H1 (cell line): ENCODE measurements around the gene ZNF639. TPM values are rescaled to one million over a fixed set of nuclear protein-coding genes. Genes with fewer than 3 reads are reported as not detected.

ENCODE experiments used
- CTCF ChIA-PET: fragments of 300-600 bp; sonication (Branson Sonifier 250); formaldehyde crosslinking; loops from one replicate; lab custom pipeline; 2021; ENCODE audit not compliant: partially characterized antibody; lab: Charles Lee
- POLR2A ChIA-PET: fragments of 300-600 bp; sonication (Branson Sonifier 250); formaldehyde crosslinking; loops from one replicate; lab custom pipeline; 2021; ENCODE audit warnings: inconsistent platforms; ENCODE audit not compliant: partially characterized antibody; lab: Charles Lee
- DNase-seq, 2 experiments: peaks; one replicate each; pipeline versions ENCODE4 v3.0.0 to v3.0.0-alpha.2; 2010 to 2022; ENCODE audit warnings: low spot score in 2 of 2, low read depth in 1 of 2, mixed read lengths in 1 of 2
- FAIRE-seq: peaks from 2 replicates; lab custom pipeline; 2011; peaks lifted over from hg19 to GRCh38; lab: Jason Lieb, UNC
- H2AFZ ChIP-seq: 2 replicates; pipeline ENCODE4 v1.8.1; 2012; ENCODE audit warnings: low read length, inconsistent platforms
- H2AK5ac ChIP-seq: 2 replicates; pipeline ENCODE4 v1.6.1; 2013; ENCODE audit warnings: low read depth, low read length
- H2BK120ac ChIP-seq: replicated peaks from 2 replicates; pipeline ENCODE3; 2013; ENCODE audit warnings: low read depth, low read length, inconsistent platforms
- H2BK12ac ChIP-seq: 2 replicates; pipeline ENCODE4 v1.6.1; 2013; ENCODE audit warnings: low read depth, low read length
- H2BK15ac ChIP-seq: 2 replicates; pipeline ENCODE4 v1.6.1; 2013; ENCODE audit warnings: low read length
- H2BK20ac ChIP-seq: 2 replicates; pipeline ENCODE4 v1.6.1; 2013; ENCODE audit warnings: low read length
- H2BK5ac ChIP-seq: 2 replicates; pipeline ENCODE4 v1.6.1; 2013; ENCODE audit warnings: low read depth, low read length
- H3K14ac ChIP-seq: 2 replicates; pipeline ENCODE4 v1.6.1; 2013; ENCODE audit warnings: inconsistent platforms; ENCODE audit not compliant: insufficient read length
- H3K18ac ChIP-seq: 2 replicates; pipeline ENCODE4 v1.6.1; 2013; ENCODE audit warnings: low read length; ENCODE audit errors: extremely low read depth
- H3K23ac ChIP-seq: 2 replicates; pipeline ENCODE4 v1.6.1; 2013; ENCODE audit warnings: inconsistent platforms; ENCODE audit not compliant: insufficient read length
- H3K23me2 ChIP-seq: 2 replicates; pipeline ENCODE4 v1.6.1; 2013; ENCODE audit warnings: low read depth, low read length
- H3K27ac ChIP-seq: 2 replicates; pipeline ENCODE4 v1.6.1; 2011; ENCODE audit warnings: low read depth, low read length, inconsistent platforms
- H3K27me3 ChIP-seq, 4 experiments: replicated peaks in 1 of 4; 1 replicate in 1 of 4; 2 replicates in 3 of 4; pipeline versions ENCODE4 v1.6.1 to v1.8.1; 2011 to 2013; ENCODE audit warnings: low read length in 3 of 4, mild to moderate bottlenecking in 3 of 4, inconsistent platforms in 2 of 4, mixed read lengths in 2 of 4, moderate library complexity in 1 of 4; ENCODE audit not compliant: control insufficient read depth in 3 of 4, insufficient read depth in 3 of 4; ENCODE audit errors: extremely low read depth in 1 of 4
- H3K36me3 ChIP-seq, 4 experiments: 2 replicates each; pipeline versions ENCODE4 v1.6.1 to v1.8.1; 2011 to 2013; ENCODE audit warnings: mild to moderate bottlenecking in 4 of 4, low read length in 3 of 4, moderate library complexity in 2 of 4, control low read depth in 1 of 4, inconsistent platforms in 1 of 4; ENCODE audit not compliant: insufficient read depth in 4 of 4, control insufficient read depth in 2 of 4
- H3K4ac ChIP-seq: replicated peaks from 2 replicates; pipeline ENCODE3; 2013; ENCODE audit warnings: low read length, low read depth, mixed read lengths, inconsistent platforms; ENCODE audit not compliant: insufficient read length
- H3K4me1 ChIP-seq, 4 experiments: replicated peaks in 1 of 4; 1 replicate in 1 of 4; 2 replicates in 3 of 4; pipeline versions ENCODE4 v1.6.1 to v1.8.1; 2011 to 2013; ENCODE audit warnings: low read length in 3 of 4, inconsistent platforms in 2 of 4, mixed read lengths in 1 of 4; ENCODE audit not compliant: insufficient read depth in 4 of 4, control insufficient read depth in 3 of 4
- H3K4me2 ChIP-seq, 2 experiments: 2 replicates each; pipeline versions ENCODE4 v1.6.1 to v1.8.1; 2011 to 2013; ENCODE audit warnings: low read depth in 2 of 2, low read length in 2 of 2, control low read depth in 1 of 2, inconsistent platforms in 1 of 2, mild to moderate bottlenecking in 1 of 2; ENCODE audit not compliant: insufficient read depth in 1 of 2
- H3K4me3 ChIP-seq, 4 experiments: fragments of 200-600, 300-600 bp in 1 of 4; sonication (generic), shearing (Covaris generic), sonication (Bioruptor Twin) in 1 of 4; 2 replicates each; pipeline versions ENCODE4 v1.5.1 to v1.8.1; 2011 to 2016; ENCODE audit warnings: low read length in 4 of 4, low read depth in 3 of 4, control low read depth in 2 of 4, inconsistent platforms in 2 of 4, mild to moderate bottlenecking in 2 of 4, mixed read lengths in 1 of 4, moderate library complexity in 1 of 4; ENCODE audit not compliant: insufficient read depth in 2 of 4; ENCODE audit errors: extremely low read depth in 1 of 4
- H3K56ac ChIP-seq: replicated peaks from 2 replicates; pipeline ENCODE3; 2013; ENCODE audit warnings: low read depth, mild to moderate bottlenecking, mixed read lengths, low read length, inconsistent platforms; ENCODE audit not compliant: insufficient read length
- H3K79me1 ChIP-seq: 2 replicates; pipeline ENCODE4 v1.6.1; 2013; ENCODE audit warnings: low read depth, low read length, control low read depth
- H3K79me2 ChIP-seq, 2 experiments: 2 replicates each; pipeline versions ENCODE4 v1.6.1 to v1.8.1; 2012 to 2013; ENCODE audit warnings: low read length in 2 of 2, mild to moderate bottlenecking in 2 of 2, inconsistent platforms in 1 of 2; ENCODE audit not compliant: insufficient read depth in 2 of 2, control insufficient read depth in 1 of 2
- H3K9ac ChIP-seq, 4 experiments: replicated peaks in 1 of 4; 1 replicate in 1 of 4; 2 replicates in 3 of 4; pipeline versions ENCODE4 v1.6.1 to v1.8.1; 2011 to 2013; ENCODE audit warnings: low read depth in 3 of 4, low read length in 3 of 4, control low read depth in 2 of 4, mild to moderate bottlenecking in 2 of 4, moderate library complexity in 2 of 4, inconsistent platforms in 1 of 4; ENCODE audit errors: extremely low read depth in 1 of 4
- H3K9me3 ChIP-seq, 2 experiments: 2 replicates each; pipeline versions ENCODE4 v1.6.1 to v1.8.1; 2012 to 2013; ENCODE audit warnings: mild to moderate bottlenecking in 2 of 2, moderate library complexity in 2 of 2, control low read depth in 1 of 2, inconsistent platforms in 1 of 2, low read depth in 1 of 2, low read length in 1 of 2, mixed read lengths in 1 of 2; ENCODE audit not compliant: insufficient read depth in 2 of 2
- H4K20me1 ChIP-seq, 2 experiments: replicated peaks in 1 of 2; 2 replicates each; pipeline versions ENCODE3 to v1.8.1; 2011 to 2013; ENCODE audit warnings: inconsistent platforms in 2 of 2, low read length in 2 of 2, mild to moderate bottlenecking in 1 of 2; ENCODE audit not compliant: insufficient read depth in 2 of 2, control insufficient read depth in 1 of 2
- H4K5ac ChIP-seq: 2 replicates; pipeline ENCODE4 v1.6.1; 2013; ENCODE audit warnings: low read length, low read depth, mixed read lengths, inconsistent platforms; ENCODE audit not compliant: insufficient read length
- H4K8ac ChIP-seq: 2 replicates; pipeline ENCODE4 v1.8.0; 2013; ENCODE audit warnings: mild to moderate bottlenecking, moderate library complexity, low read length, inconsistent platforms; ENCODE audit not compliant: insufficient read depth; ENCODE audit errors: extremely low read depth
- H4K91ac ChIP-seq: replicated peaks from 2 replicates; pipeline ENCODE3; 2013; ENCODE audit warnings: low read length, mixed read lengths, inconsistent platforms; ENCODE audit not compliant: insufficient read length
- CHD1 ChIP-seq: IDR thresholded peaks from 2 replicates; pipeline ENCODE4 v1.6.1; 2012; ENCODE audit warnings: low read depth, low read length, improper control_type of control experiment
- GTF2F1 ChIP-seq: IDR thresholded peaks from 2 replicates; pipeline ENCODE4 v1.6.1; 2012; ENCODE audit warnings: low read depth, low read length, improper control_type of control experiment, borderline replicate concordance
- JUN ChIP-seq: IDR thresholded peaks from 2 replicates; pipeline ENCODE4 v1.6.1; 2011; ENCODE audit warnings: low read depth, mild to moderate bottlenecking, improper control_type of control experiment, low read length
- PHF8 ChIP-seq: fragments of 200-600 bp; sonication (generic); conservative IDR thresholded peaks from 2 replicates; pipeline ENCODE4 v1.7.1; 2012; ENCODE audit warnings: low read depth, mild to moderate bottlenecking, inconsistent platforms, low read length, moderate library complexity
- SRF ChIP-seq: IDR thresholded peaks from 2 replicates; pipeline ENCODE4 v1.6.1; 2011; ENCODE audit warnings: mild to moderate bottlenecking, low read depth, low read length, moderate library complexity
- WGBS, 2 experiments: shearing (Covaris generic) in 1 of 2; methylation state at CpG; one replicate each; pipeline versions ENCODE4 v1.1.6 to v1.1.7; 2013 to 2015; ENCODE audit warnings: low lambda C conversion rate in 2 of 2, mixed read lengths in 2 of 2, inconsistent platforms in 1 of 2, low coverage in 1 of 2, missing lambda C conversion rate in 1 of 2; ENCODE audit not compliant: insufficient replicate concordance in 2 of 2, insufficient coverage in 1 of 2, insufficient read length in 1 of 2; ENCODE audit errors: extremely low coverage in 1 of 2, missing lambda C conversion rate in 1 of 2; 5-methylcytosine and 5-hydroxymethylcytosine counted together
- polyA plus RNA-seq, 7 experiments: library from polyadenylated mRNA; depleted of rRNA in 3 of 7; stranded (reverse) in 5 of 7; unstranded in 2 of 7; fragments of >200 nt in 5 of 7; fragments of 200-250 nt in 2 of 7; gene quantifications; 1 replicate in 5 of 7; 2 replicates in 1 of 7; 4 replicates in 1 of 7; pipeline versions ENCODE4 v1.2.1 to v1.2.3, GENCODE V29; 2011 to 2013; ENCODE audit warnings: missing spikeins in 2 of 7, mixed read lengths in 2 of 7
- total RNA-seq: library from RNA; stranded (reverse); fragmentation: NEBNext Ultra II Directional; extraction: Animal tissue kit (Norgen Biotek cat#: 25700); gene quantifications from 2 replicates; pipeline ENCODE4 v1.2.1, GENCODE V29; 2021

Gene ZNF639
- total and polyA plus RNA-seq, 2 of the 8 experiments (the other 6 are each of a cell fraction or from before 2014, with no cell fraction given) = 9.1 to 41.4 TPM

DNA sequence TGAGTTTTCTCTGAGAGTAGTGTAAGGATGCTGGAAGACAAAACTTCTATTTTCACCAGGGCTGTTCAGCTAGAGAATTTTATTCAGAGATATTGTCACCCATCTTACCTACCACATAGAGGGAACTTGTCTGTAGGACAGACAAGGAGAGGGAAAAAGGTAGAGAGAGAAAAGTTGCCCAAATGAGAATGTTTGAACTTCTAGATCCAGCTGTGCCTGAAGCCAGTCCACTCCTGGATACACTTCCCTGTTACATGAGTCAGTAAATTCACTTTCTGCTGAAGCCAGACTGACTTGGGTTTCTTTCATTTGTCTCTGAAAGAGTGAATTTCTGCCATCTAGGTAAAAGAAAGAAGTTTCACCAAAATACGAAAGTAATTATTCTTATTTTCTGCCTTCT, 44.7 kb upstream of the ZNF639 start:
- TF ChIP-seq PHF8 (no peak), JUN (no peak), GTF2F1 (no peak), CHD1 (no peak), SRF (no peak)
- Histone ChIP-seq H3K23me2 (no peaks in the 10 kb centered on the region), H4K5ac (no peak overlapping the region), H4K8ac (no peak overlapping the region), H3K27ac (no peak overlapping the region), H3K4me3 (no peak overlapping the region), H3K23ac (no peak overlapping the region), H3K36me3 (no peaks in the 10 kb centered on the region), H4K20me1 (no peaks in the 10 kb centered on the region), H2BK5ac (no peak overlapping the region), H3K4me2 (no peak overlapping the region), H2BK20ac (no peak overlapping the region), H3K4ac (no peak overlapping the region), H3K14ac (no peak overlapping the region), H2BK12ac (no peak overlapping the region), H3K4me1 (peaks cover 0 to 4% (median 0%) of the 10 kb centered on the region in 4 experiments; a peak in 1 of 7 replicates), H2AFZ (no peak overlapping the region), H4K91ac (no peak overlapping the region), H3K79me1 (no peaks in the 10 kb centered on the region), H3K27me3 (no peaks in the 10 kb centered on the region), H3K79me2 (no peaks in the 10 kb centered on the region), H3K18ac (no peak overlapping the region), H2BK15ac (no peak overlapping the region), H3K9me3 (no peaks in the 10 kb centered on the region), H2AK5ac (no peak overlapping the region), H3K9ac (no peak overlapping the region), H3K56ac (no peak overlapping the region), H2BK120ac (no peak overlapping the region)
- ChIA-PET CTCF (interaction anchor here (1.0 to 1.4 kb wide), 2 partner anchors 43 to 263 kb away, joined by 3 to 4 read pairs; no protein-coding TSS in a partner anchor), POLR2A (no interaction called here)
- 88% methylated on average over 1 of the region's 1 CpG; no CpG with 5 or more reads in 1 of the 2 experiments for WGBS, 2 experiments
- FAIRE-seq (no peak), DNase-seq (no peak)
